ENCODE data around the gene TXNRD3.

- TF ChIP-seq ELF4 (IDR thresholded peaks at IDR 0.05) = no peak
- no peak for TF ChIP-seq FOXM1 (IDR thresholded peaks at IDR 0.05; ENCODE audit: borderline replicate concordance)
- no peak for TF ChIP-seq FOXK2 (IDR thresholded peaks at IDR 0.05)
- TF ChIP-seq NFRKB (IDR thresholded peaks at IDR 0.05) = no peak
- no peak for TF ChIP-seq ARNT (IDR thresholded peaks at IDR 0.05)
- TF ChIP-seq SP1 (IDR thresholded peaks at IDR 0.05) = no peak
- TF ChIP-seq SUZ12 (IDR thresholded peaks at IDR 0.05) = no peak
- TF ChIP-seq BHLHE40 (IDR thresholded peaks at IDR 0.05; ENCODE audit: borderline replicate concordance) = no peak
- no peak for TF ChIP-seq L3MBTL2 (conservative IDR thresholded peaks at IDR 0.05)
- TF ChIP-seq TARDBP (IDR thresholded peaks at IDR 0.05) = no peak
- no peak for TF ChIP-seq FOXA1 (IDR thresholded peaks at IDR 0.05)
- no peak for TF ChIP-seq CTBP1 (IDR thresholded peaks at IDR 0.05; ENCODE audit: borderline replicate concordance)
- TF ChIP-seq ZNF384 (IDR thresholded peaks at IDR 0.05) = no peak
- no peak for TF ChIP-seq HDGF (IDR thresholded peaks at IDR 0.05; ENCODE audit: borderline replicate concordance)
Observed at GRCh38 chr3:126558336-126559071, 96.4 kb downstream of the TXNRD3 start, which contains the start of gene C3orf22.
